Keratinocyte (primary cell): ENCODE data around the gene MRPS15.

ENCODE experiments used
- CTCF ChIP-seq, 3 experiments: IDR thresholded peaks in 1 of 3; conservative IDR thresholded peaks in 1 of 3; optimal IDR thresholded peaks in 1 of 3; 2 replicates in 2 of 3; 3 replicates in 1 of 3; pipeline versions ENCODE3 to v1.5.1; 2011; ENCODE audit warnings: low read length in 3 of 3, mild to moderate bottlenecking in 3 of 3, moderate library complexity in 2 of 3, control low read depth in 1 of 3, inconsistent platforms in 1 of 3; ENCODE audit not compliant: insufficient read depth in 2 of 3; ENCODE audit errors: extremely low read depth in 1 of 3
- EZH2 ChIP-seq: IDR thresholded peaks from one replicate; pipeline ENCODE4 v1.6.1; 2012; ENCODE audit warnings: inconsistent platforms, mild to moderate bottlenecking, low read length, moderate library complexity

GRCh38 chr1:36433102-36433501 lies 31.1 kb downstream of the MRPS15 start:
- TF ChIP-seq CTCF (optimal IDR thresholded peaks at IDR 0.05 in 1 of 3, IDR thresholded peaks at IDR 0.05 in 1 of 3, conservative IDR thresholded peaks at IDR 0.05 in 1 of 3; ENCODE audit: extremely low read depth in 1 of 3, insufficient read depth in 2 of 3, low read length in 3 of 3) (no peak), EZH2 (no peak)
